Vagina (tissue), 2 donors: ENCODE measurements around the gene HPDL.

Experiments
- CTCF ChIP-seq, 3 experiments: fragments of 450-650 bp in 2 of 3; fragments of 200-600 bp in 1 of 3; sonication (generic) in 1 of 3; IDR thresholded peaks; one replicate each; pipeline ENCODE4 v1.5.1; 2017 to 2019; ENCODE audit warnings: antibody characterized with exemption in 3 of 3, mild to moderate bottlenecking in 2 of 3, moderate library complexity in 2 of 3
- POLR2A ChIP-seq, 2 donors: fragments of 450-650 bp; IDR thresholded peaks; one replicate each; pipeline ENCODE4 v1.6.1; 2017; ENCODE audit warnings: antibody characterized with exemption in 2 of 2, mild to moderate bottlenecking in 2 of 2, moderate library complexity in 2 of 2
- POLR2AphosphoS5 ChIP-seq, 2 donors: sonication (generic); formaldehyde crosslinking; IDR thresholded peaks; one replicate each; pipeline ENCODE4 v1.9.0; 2017; ENCODE audit warnings: antibody characterized with exemption in 2 of 2, mild to moderate bottlenecking in 2 of 2, low read depth in 1 of 2; ENCODE audit not compliant: insufficient read depth in 1 of 2

- TF ChIP-seq CTCF (IDR thresholded peaks at IDR 0.05) (no peak), POLR2A (IDR thresholded peaks at IDR 0.05) (no peak), POLR2AphosphoS5 (IDR thresholded peaks at IDR 0.05; ENCODE audit: insufficient read depth in 1 of 2, low read depth in 1 of 2) (no peak)
Measured at GRCh38 chr1:45378184-45378583, 51.5 kb downstream of the HPDL start.
